Trophoblast cell (in vitro differentiated cells and primary cell): ENCODE measurements around the gene SERPINB8.
A peak's percentile ranks its signal among the peaks of the same experiment; 100 is the strongest.

Source experiments
- DNase-seq, 2 donors: peaks; one replicate each; pipeline ENCODE4 v3.0.0-alpha.2; 2016
- H2AFZ ChIP-seq: 2 replicates; pipeline ENCODE4 v1.6.1; 2013; ENCODE audit warnings: low read length, moderate library complexity, mild to moderate bottlenecking; ENCODE audit not compliant: insufficient read depth, poor library complexity
- H2AK5ac ChIP-seq: 2 replicates; pipeline ENCODE4 v1.6.1; 2013; ENCODE audit warnings: mild to moderate bottlenecking, low read length
- H2BK120ac ChIP-seq: 2 replicates; pipeline ENCODE4 v1.6.1; 2013; ENCODE audit warnings: low read length, mild to moderate bottlenecking, moderate library complexity; ENCODE audit not compliant: insufficient read depth, poor library complexity
- H2BK12ac ChIP-seq: 2 replicates; pipeline ENCODE4 v1.6.1; 2013; ENCODE audit warnings: mild to moderate bottlenecking, low read length, moderate library complexity
- H2BK5ac ChIP-seq: 2 replicates; pipeline ENCODE4 v1.6.1; 2013; ENCODE audit warnings: low read length, low read depth, moderate library complexity, mild to moderate bottlenecking; ENCODE audit not compliant: poor library complexity
- H3K14ac ChIP-seq: 2 replicates; pipeline ENCODE4 v1.6.1; 2013; ENCODE audit warnings: mild to moderate bottlenecking, low read length
- H3K18ac ChIP-seq: 2 replicates; pipeline ENCODE4 v1.6.1; 2013; ENCODE audit warnings: mild to moderate bottlenecking, low read length
- H3K23ac ChIP-seq: 2 replicates; pipeline ENCODE4 v1.6.1; 2013; ENCODE audit warnings: low read length
- H3K27ac ChIP-seq: 2 replicates; pipeline ENCODE4 v1.5.1; 2013; ENCODE audit warnings: low read depth, mild to moderate bottlenecking, inconsistent platforms, low read length, moderate library complexity
- H3K27me3 ChIP-seq: 2 replicates; pipeline ENCODE4 v1.6.1; 2013; ENCODE audit warnings: inconsistent platforms, mild to moderate bottlenecking, low read length, moderate library complexity; ENCODE audit not compliant: insufficient read depth
- H3K36me3 ChIP-seq, 2 experiments: 1 replicate in 1 of 2; 2 replicates in 1 of 2; pipeline ENCODE4 v1.6.1; 2013; ENCODE audit warnings: low read length in 2 of 2, mild to moderate bottlenecking in 2 of 2, moderate library complexity in 1 of 2; ENCODE audit not compliant: insufficient read depth in 2 of 2, control insufficient read depth in 1 of 2
- H3K4ac ChIP-seq: 2 replicates; pipeline ENCODE4 v1.6.1; 2013; ENCODE audit warnings: low read depth, mild to moderate bottlenecking, low read length, moderate library complexity
- H3K4me1 ChIP-seq, 2 experiments: 1 replicate in 1 of 2; 2 replicates in 1 of 2; pipeline ENCODE4 v1.6.1; 2013; ENCODE audit warnings: low read length in 2 of 2, mild to moderate bottlenecking in 2 of 2, moderate library complexity in 1 of 2; ENCODE audit not compliant: insufficient read depth in 2 of 2, control insufficient read depth in 1 of 2
- H3K4me2 ChIP-seq: 2 replicates; pipeline ENCODE4 v1.6.1; 2013; ENCODE audit warnings: inconsistent platforms, mild to moderate bottlenecking, low read length, moderate library complexity
- H3K4me3 ChIP-seq: 2 replicates; pipeline ENCODE4 v1.5.1; 2013; ENCODE audit warnings: mild to moderate bottlenecking, low read depth, low read length, inconsistent platforms
- H3K79me1 ChIP-seq: one replicate; pipeline ENCODE4 v1.6.1; 2013; ENCODE audit warnings: low read length
- H3K79me2 ChIP-seq: 2 replicates; pipeline ENCODE4 v1.6.1; 2013; ENCODE audit warnings: low read length, mild to moderate bottlenecking; ENCODE audit not compliant: control insufficient read depth, insufficient read depth, poor library complexity
- H3K9ac ChIP-seq: 2 replicates; pipeline ENCODE4 v1.6.1; 2013; ENCODE audit warnings: mild to moderate bottlenecking, low read length
- H3K9me3 ChIP-seq: 2 replicates; pipeline ENCODE4 v1.6.1; 2013; ENCODE audit warnings: low read depth, mild to moderate bottlenecking, control low read depth, inconsistent platforms, low read length; ENCODE audit not compliant: insufficient read depth
- H4K12ac ChIP-seq: 2 replicates; pipeline ENCODE4 v1.6.1; 2013; ENCODE audit warnings: low read depth, mild to moderate bottlenecking, low read length, moderate library complexity
- H4K8ac ChIP-seq: 2 replicates; pipeline ENCODE4 v1.6.1; 2013; ENCODE audit warnings: low read depth, mild to moderate bottlenecking, low read length, moderate library complexity
- H4K91ac ChIP-seq: one replicate; pipeline ENCODE4 v1.6.1; 2013; ENCODE audit warnings: low read depth, mild to moderate bottlenecking, low read length, moderate library complexity
- WGBS: extraction: QIAGEN DNeasy Blood & Tissue Kit; methylation state at CpG from one replicate; pipeline ENCODE4 v1.1.7; 2013; ENCODE audit warnings: missing lambda C conversion rate; ENCODE audit not compliant: insufficient read length, insufficient coverage; ENCODE audit errors: extremely low coverage; 5-methylcytosine and 5-hydroxymethylcytosine counted together

Gene SERPINB8

GRCh38 chr18:63980027-63980426 lies 10.1 kb downstream of the SERPINB8 start:
- Histone ChIP-seq H2BK120ac (no peak overlapping the region), H4K12ac (no peak overlapping the region), H3K4ac (no peak overlapping the region), H4K91ac (no peak overlapping the region), H3K9me3 (no peaks in the 10 kb centered on the region), H3K79me1 (no peaks in the 10 kb centered on the region), H3K14ac (no peak overlapping the region), H3K36me3 (peaks cover 1 to 3% of the 10 kb centered on the region in 2 experiments), H2AK5ac (no peak overlapping the region), H2BK12ac (no peak overlapping the region), H3K27me3 (no peaks in the 10 kb centered on the region), H2AFZ (no peak overlapping the region), H3K9ac (no peak overlapping the region), H3K23ac (no peak overlapping the region), H3K18ac (no peak overlapping the region), H2BK5ac (no peak overlapping the region), H3K27ac (no peak overlapping the region), H4K8ac (no peak overlapping the region), H3K4me3 (no peak overlapping the region), H3K79me2 (no peaks in the 10 kb centered on the region), H3K4me2 (no peak overlapping the region), H3K4me1 (peaks cover 6 to 10% of the 10 kb centered on the region in 2 experiments)
- no CpG with 5 or more reads among the region's 7 CpGs for WGBS
- DNase-seq, result no peak

- no CpG with 5 or more reads among the region's 6 CpGs for WGBS
- H3K4me1 ChIP-seq, result peaks cover 6 to 10% of the 10 kb centered on the region in 2 experiments
- no peaks in the 10 kb centered on the region for H3K27me3 ChIP-seq
These were observed 11.1 kb downstream of the SERPINB8 start for GRCh38 chr18:63980896-63981460.

GRCh38 chr18:63981719-63982118 lies 11.8 kb downstream of the SERPINB8 start:
- no peaks in the 10 kb centered on the region for H3K79me2 ChIP-seq
- H3K4me1 ChIP-seq, result peaks cover 6 to 10% of the 10 kb centered on the region in 2 experiments
- no peak overlapping the region for H2AK5ac ChIP-seq
- H3K4me2 ChIP-seq, result no peak overlapping the region
- H3K36me3 ChIP-seq, result peaks cover 1 to 4% of the 10 kb centered on the region in 2 experiments
- no peak overlapping the region for H2BK12ac ChIP-seq
- no peak overlapping the region for H3K23ac ChIP-seq
- WGBS, result no CpG with 5 or more reads among the region's 2 CpGs
- H3K18ac ChIP-seq, result no peak overlapping the region
- no peak overlapping the region for H4K91ac ChIP-seq
- H3K9me3 ChIP-seq, result no peaks in the 10 kb centered on the region
- H3K4ac ChIP-seq, result no peak overlapping the region
- H3K9ac ChIP-seq, result no peak overlapping the region
- no peak overlapping the region for H3K14ac ChIP-seq
- H2BK120ac ChIP-seq, result no peak overlapping the region
- no peak overlapping the region for H2BK5ac ChIP-seq
- H4K12ac ChIP-seq, result no peak overlapping the region
- no peak overlapping the region for H3K4me3 ChIP-seq
- no peaks in the 10 kb centered on the region for H3K27me3 ChIP-seq
- no peak overlapping the region for H4K8ac ChIP-seq
- no peaks in the 10 kb centered on the region for H3K79me1 ChIP-seq
- peak overlapping the region; percentile 16 for H3K27ac ChIP-seq
- peak; percentile 30 to 49 for DNase-seq
- no peak overlapping the region for H2AFZ ChIP-seq

More at GRCh38 chr18:63980896-63981460, 11.1 kb downstream of the SERPINB8 start:
- Histone ChIP-seq H4K91ac (no peak overlapping the region), H2BK12ac (no peak overlapping the region), H3K4me2 (no peak overlapping the region), H3K79me1 (no peaks in the 10 kb centered on the region), H2AK5ac (no peak overlapping the region), H4K8ac (no peak overlapping the region), H3K18ac (no peak overlapping the region), H3K9ac (no peak overlapping the region), H4K12ac (no peak overlapping the region), H2BK120ac (no peak overlapping the region), H3K4ac (no peak overlapping the region), H3K23ac (no peak overlapping the region), H2AFZ (no peak overlapping the region), H3K79me2 (no peaks in the 10 kb centered on the region), H3K4me3 (peak overlapping the region; percentile 55), H3K14ac (no peak overlapping the region), H3K27ac (no peak overlapping the region), H3K9me3 (no peaks in the 10 kb centered on the region), H3K36me3 (peaks cover 1 to 4% of the 10 kb centered on the region in 2 experiments), H2BK5ac (no peak overlapping the region)
- no peak for DNase-seq

- H3K9me3 ChIP-seq, result no peaks in the 10 kb centered on the region
- no peak overlapping the region for H2AK5ac ChIP-seq
- no peak overlapping the region for H4K8ac ChIP-seq
- peak overlapping the region; percentile 16 for H3K27ac ChIP-seq
- no peak overlapping the region for H3K9ac ChIP-seq
- H3K18ac ChIP-seq, result no peak overlapping the region
- H3K27me3 ChIP-seq, result no peaks in the 10 kb centered on the region
- H3K4ac ChIP-seq, result no peak overlapping the region
- peaks cover 6 to 10% of the 10 kb centered on the region in 2 experiments for H3K4me1 ChIP-seq
- no peak overlapping the region for H2BK120ac ChIP-seq
- H4K12ac ChIP-seq, result no peak overlapping the region
- no peak overlapping the region for H2BK12ac ChIP-seq
- H3K23ac ChIP-seq, result no peak overlapping the region
- no peaks in the 10 kb centered on the region for H3K79me2 ChIP-seq
- no peak overlapping the region for H3K4me2 ChIP-seq
- no peak overlapping the region for H2BK5ac ChIP-seq
- H3K36me3 ChIP-seq, result peaks cover 3 to 4% of the 10 kb centered on the region in 2 experiments
- H3K4me3 ChIP-seq, result no peak overlapping the region
- WGBS, result no CpG with 5 or more reads among the region's 3 CpGs
- no peak overlapping the region for H4K91ac ChIP-seq
- H3K14ac ChIP-seq, result no peak overlapping the region
- H2AFZ ChIP-seq, result no peak overlapping the region
- DNase-seq, result peak in 1 of 2 donors; percentile 29
- no peaks in the 10 kb centered on the region for H3K79me1 ChIP-seq
These were observed 12.5 kb downstream of the SERPINB8 start for GRCh38 chr18:63982361-63982760.
